Choroid plexus epithelial cell (primary cell): Measurements from ENCODE around the gene LYPD6B.

Experiments used
- DNase-seq: peaks from one replicate; pipeline ENCODE4 v3.0.0-alpha.2; 2010; ENCODE audit warnings: low read depth
- H3K4me3 ChIP-seq: 2 replicates; pipeline ENCODE4 v1.5.1; 2011; ENCODE audit warnings: low read depth, mild to moderate bottlenecking, control low read depth, low read length, moderate library complexity
- CTCF ChIP-seq: conservative IDR thresholded peaks from 2 replicates; pipeline ENCODE4 v1.5.1; 2011; ENCODE audit warnings: low read depth, mild to moderate bottlenecking, control low read depth, inconsistent platforms, low read length, moderate library complexity

The LYPD6B gene

GRCh38 chr2:149019768-149020167 lies 18.7 kb upstream of the LYPD6B start:
- no peak for DNase-seq
- no peak overlapping the region for H3K4me3 ChIP-seq
- no peak for TF ChIP-seq CTCF

- no peak for TF ChIP-seq CTCF
- DNase-seq, result no peak
- no peak overlapping the region for H3K4me3 ChIP-seq
Observed at GRCh38 chr2:149020432-149020851, 18.1 kb upstream of the LYPD6B start.

GRCh38 chr2:149021271-149021719 lies 17.2 kb upstream of the LYPD6B start:
- TF ChIP-seq CTCF, result no peak
- H3K4me3 ChIP-seq, result no peak overlapping the region
- DNase-seq, result peak; percentile 10

GRCh38 chr2:149021761-149022160 lies 16.7 kb upstream of the LYPD6B start:
- H3K4me3 ChIP-seq, result no peak overlapping the region
- no peak for DNase-seq
- TF ChIP-seq CTCF, result no peak

- no peak overlapping the region for H3K4me3 ChIP-seq
- TF ChIP-seq CTCF, result no peak
- DNase-seq, result no peak
Observed at GRCh38 chr2:149023091-149023490, 15.4 kb upstream of the LYPD6B start.

GRCh38 chr2:149027590-149028250 lies 10.8 kb upstream of the LYPD6B start:
- no peak for DNase-seq
- no peak overlapping the region for H3K4me3 ChIP-seq

More at GRCh38 chr2:149027590-149028250, 10.8 kb upstream of the LYPD6B start:
- no peak for TF ChIP-seq CTCF
